PC-9 (cell line): ENCODE data around the gene PELI1. TPM values are rescaled to one million over a fixed set of nuclear protein-coding genes. Genes with fewer than 3 reads are reported as not detected.
"Not testable (repeated sequence)": the region's sequence is repeated elsewhere in the genome, so short reads cannot be mapped to it uniquely, and the experiment has no call there.

Source experiments
- BruUV-seq: library from RNA; stranded (reverse); fragments of 400-500 nt; replicated peaks from 2 replicates; lab custom pipeline; 2021; lab: Mats Ljungman, UMichigan
- CTCF ChIA-PET: fragments of 300-600 bp; sonication (Branson Sonifier 250); formaldehyde crosslinking; loops from one replicate; lab custom pipeline; 2022; ENCODE audit warnings: antibody characterized with exemption; lab: Charles Lee
- POLR2A ChIA-PET: fragments of 300-600 bp; sonication (Branson Sonifier 250); formaldehyde crosslinking; loops from one replicate; lab custom pipeline; 2022; ENCODE audit warnings: antibody characterized with exemption; ENCODE audit not compliant: unreplicated experiment; lab: Charles Lee
- DNase-seq, 2 experiments: peaks; one replicate each; pipeline versions ENCODE4 v3.0.0 to v3.0.0-alpha.2; 2015 to 2022; ENCODE audit warnings: mixed read lengths in 1 of 2
- H2AFZ ChIP-seq: fragments of 200-600 bp; sonication (generic); 2 replicates; pipeline ENCODE4 v1.8.1; 2017; ENCODE audit warnings: antibody characterized with exemption
- H3F3A ChIP-seq: fragments of 200-600 bp; sonication (generic); 2 replicates; pipeline ENCODE4 v1.8.1; 2017; ENCODE audit warnings: antibody characterized with exemption, mild to moderate bottlenecking, low read depth; ENCODE audit not compliant: insufficient read depth
- H3K27ac ChIP-seq: fragments of 200-600 bp; sonication (generic); 2 replicates; pipeline ENCODE4 v1.6.1; 2016; ENCODE audit warnings: mixed run types
- H3K27me3 ChIP-seq: fragments of 200-600 bp; sonication (generic); 2 replicates; pipeline ENCODE4 v1.6.1; 2016; ENCODE audit warnings: low read depth, mixed run types; ENCODE audit not compliant: insufficient read depth
- H3K36me3 ChIP-seq: fragments of 200-600 bp; sonication (generic); 2 replicates; pipeline ENCODE4 v1.6.1; 2016; ENCODE audit warnings: low read depth, mixed run types
- H3K4me1 ChIP-seq: fragments of 200-600 bp; sonication (generic); replicated peaks from 2 replicates; pipeline ENCODE4 v1.6.1; 2016; ENCODE audit warnings: mixed run types; ENCODE audit not compliant: insufficient read depth
- H3K4me2 ChIP-seq: fragments of 200-600 bp; sonication (generic); 2 replicates; pipeline ENCODE4 v1.6.1; 2017; ENCODE audit warnings: mixed run types
- H3K4me3 ChIP-seq: fragments of 200-600 bp; sonication (generic); 2 replicates; pipeline ENCODE4 v1.6.1; 2016; ENCODE audit warnings: mixed run types
- H3K79me2 ChIP-seq: fragments of 200-600 bp; sonication (generic); 2 replicates; pipeline ENCODE4 v1.6.1; 2017; ENCODE audit warnings: low read depth, mixed run types
- H3K9me2 ChIP-seq: fragments of 200-600 bp; sonication (generic); 2 replicates; pipeline ENCODE4 v1.8.1; 2017; ENCODE audit warnings: mild to moderate bottlenecking; ENCODE audit not compliant: insufficient read depth
- H3K9me3 ChIP-seq: fragments of 200-600 bp; sonication (generic); 2 replicates; pipeline ENCODE4 v1.8.1; 2016; ENCODE audit warnings: low read depth; ENCODE audit not compliant: insufficient read depth
- H4K20me1 ChIP-seq: fragments of 200-600 bp; sonication (generic); 2 replicates; pipeline ENCODE4 v1.8.1; 2017; ENCODE audit not compliant: insufficient read depth
- EZH2 ChIP-seq: fragments of 200-600 bp; sonication (generic); IDR thresholded peaks from 2 replicates; pipeline ENCODE4 v1.8.0; 2017; ENCODE audit warnings: antibody characterized with exemption, low read depth
- intact Hi-C: fragments of 100-400 bp; cut with micrococcal nuclease; formaldehyde crosslinking; loops from one replicate; pipeline ENCODE4 v1.10.0; 2022; ENCODE audit not compliant: unreplicated experiment
- total RNA-seq: library from RNA; stranded (reverse); gene quantifications from 2 replicates; pipeline ENCODE4 v1.2.3, GENCODE V29; 2021
- TF ChIP-seq, protein P1 (sequence below): fragments of 200-600 bp; sonication (generic); conservative IDR thresholded peaks from 2 replicates; pipeline ENCODE4 v1.6.1; 2017; ENCODE audit warnings: mixed run types, antibody characterized with exemption, mild to moderate bottlenecking, moderate library complexity

The PELI1 gene
- total RNA-seq, 1 experiment from 2014 or later = 32.6 TPM

DNA sequence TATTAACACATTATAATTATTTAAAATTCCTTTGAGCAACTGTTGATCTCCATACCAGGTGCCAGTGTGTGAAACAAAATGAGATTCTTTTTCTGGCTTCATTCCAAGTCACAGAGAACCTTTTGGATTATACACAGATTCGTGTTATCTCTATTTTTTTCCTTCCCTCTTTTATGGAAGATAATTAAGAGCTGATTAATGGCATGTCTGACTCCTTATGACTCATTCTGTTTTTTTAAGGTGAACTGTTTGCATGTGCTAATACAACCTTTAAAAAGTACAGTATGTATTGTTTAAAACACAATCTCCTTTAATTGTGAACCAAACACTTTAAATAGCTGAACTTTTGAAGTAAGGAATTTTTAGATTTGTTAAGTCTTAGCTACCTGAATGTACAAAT is 39.3 kb downstream of the PELI1 start:
- intact Hi-C loops = no loop called here
- no peak for TF ChIP-seq EZH2
- TF ChIP-seq, protein P1, sequence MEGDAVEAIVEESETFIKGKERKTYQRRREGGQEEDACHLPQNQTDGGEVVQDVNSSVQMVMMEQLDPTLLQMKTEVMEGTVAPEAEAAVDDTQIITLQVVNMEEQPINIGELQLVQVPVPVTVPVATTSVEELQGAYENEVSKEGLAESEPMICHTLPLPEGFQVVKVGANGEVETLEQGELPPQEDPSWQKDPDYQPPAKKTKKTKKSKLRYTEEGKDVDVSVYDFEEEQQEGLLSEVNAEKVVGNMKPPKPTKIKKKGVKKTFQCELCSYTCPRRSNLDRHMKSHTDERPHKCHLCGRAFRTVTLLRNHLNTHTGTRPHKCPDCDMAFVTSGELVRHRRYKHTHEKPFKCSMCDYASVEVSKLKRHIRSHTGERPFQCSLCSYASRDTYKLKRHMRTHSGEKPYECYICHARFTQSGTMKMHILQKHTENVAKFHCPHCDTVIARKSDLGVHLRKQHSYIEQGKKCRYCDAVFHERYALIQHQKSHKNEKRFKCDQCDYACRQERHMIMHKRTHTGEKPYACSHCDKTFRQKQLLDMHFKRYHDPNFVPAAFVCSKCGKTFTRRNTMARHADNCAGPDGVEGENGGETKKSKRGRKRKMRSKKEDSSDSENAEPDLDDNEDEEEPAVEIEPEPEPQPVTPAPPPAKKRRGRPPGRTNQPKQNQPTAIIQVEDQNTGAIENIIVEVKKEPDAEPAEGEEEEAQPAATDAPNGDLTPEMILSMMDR = no peak
- no TSS peak for BruUV-seq

DNA sequence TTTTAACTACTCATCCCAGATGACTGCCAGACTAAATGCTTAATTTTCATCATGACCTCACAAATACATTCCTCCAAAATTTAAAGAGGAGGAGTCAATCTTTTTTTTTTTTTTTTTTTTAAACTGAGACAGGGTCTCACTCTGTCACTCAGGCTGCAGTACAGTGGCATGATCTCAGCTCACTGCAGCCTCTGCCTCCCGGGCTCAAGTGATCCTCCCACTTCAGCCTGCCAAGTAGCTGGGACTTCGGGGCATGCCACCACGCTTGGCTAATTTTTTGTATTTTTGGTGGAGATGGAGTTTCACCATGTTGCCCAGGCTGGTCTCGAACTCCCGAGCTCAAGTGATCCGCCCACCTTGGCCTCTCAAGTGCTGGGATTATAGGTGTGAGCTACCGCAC is 41.5 kb downstream of the PELI1 start:
- H3K9me3 ChIP-seq, H3K27me3 ChIP-seq, H3F3A ChIP-seq, DNase-seq, H3K4me3 ChIP-seq, H2AFZ ChIP-seq, H3K27ac ChIP-seq, H3K4me2 ChIP-seq, intact Hi-C loops, H3K9me2 ChIP-seq, H3K79me2 ChIP-seq, BruUV-seq, H3K36me3 ChIP-seq, H4K20me1 ChIP-seq, POLR2A ChIA-PET: not testable (repeated sequence)
- H3K4me1 ChIP-seq = peaks cover 10% of the 10 kb centered on the region
- CTCF ChIA-PET = interaction anchor here (0.6 kb wide), 1 partner anchor 379 kb away, joined by 4 read pairs; no protein-coding TSS in a partner anchor

More for the DNA sequence above, 39.3 kb downstream of the PELI1 start:
- no peaks in the 10 kb centered on the region for H3K9me3 ChIP-seq
- no peaks in the 10 kb centered on the region for H3K9me2 ChIP-seq
- H3K4me1 ChIP-seq = peaks cover 10% of the 10 kb centered on the region
- H3F3A ChIP-seq = no peaks in the 10 kb centered on the region
- H3K36me3 ChIP-seq = peaks cover under 1% of the 10 kb centered on the region; the same call in 1 of the 2 replicates
- DNase-seq = peak in 1 of 2 experiments; percentile 46
- POLR2A ChIA-PET = no interaction called here
- H3K79me2 ChIP-seq = no peaks in the 10 kb centered on the region
- no peak overlapping the region for H2AFZ ChIP-seq
- no peak overlapping the region for H3K4me2 ChIP-seq
- no peaks in the 10 kb centered on the region for H3K27me3 ChIP-seq
- no peaks in the 10 kb centered on the region for H4K20me1 ChIP-seq
- no peak overlapping the region for H3K27ac ChIP-seq
- CTCF ChIA-PET = no interaction called here
- H3K4me3 ChIP-seq = no peak overlapping the region

DNA sequence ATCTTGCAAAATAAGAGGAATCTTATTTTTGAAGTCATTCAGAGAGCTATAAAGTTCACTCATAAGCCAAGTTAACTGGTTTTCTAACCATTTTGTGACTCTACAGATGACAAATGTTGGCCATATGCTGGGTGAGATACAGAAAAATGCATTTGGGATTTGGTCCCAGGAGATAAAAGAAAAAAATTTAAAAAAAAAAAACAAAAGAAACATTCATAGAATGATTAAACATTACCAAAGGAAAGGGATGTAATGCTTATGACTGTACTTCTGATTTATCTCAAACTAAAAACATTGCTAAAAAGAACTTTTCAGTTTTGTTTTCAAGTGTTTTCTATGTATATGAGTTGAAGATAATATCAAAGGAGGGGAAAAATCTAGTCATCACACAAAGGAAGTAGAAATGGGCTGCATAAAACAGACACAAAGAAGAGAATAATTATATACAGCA is 43.1 kb downstream of the PELI1 start:
- H4K20me1 ChIP-seq = no peaks in the 10 kb centered on the region
- H3K4me1 ChIP-seq = peaks cover 10% of the 10 kb centered on the region
- H2AFZ ChIP-seq = no peak overlapping the region
- ChIA-PET POLR2A (interaction anchor here (0.6 kb wide), 1 partner anchor 85 kb away, joined by 4 read pairs; no protein-coding TSS in a partner anchor), CTCF (no interaction called here)
- no peaks in the 10 kb centered on the region for H3K9me2 ChIP-seq
- H3K4me3 ChIP-seq = no peak overlapping the region
- intact Hi-C loops = no loop called here
- peaks cover 3% of the 10 kb centered on the region; the same call in 1 of the 2 replicates for H3K9me3 ChIP-seq
- no peaks in the 10 kb centered on the region for H3K27me3 ChIP-seq
- no peaks in the 10 kb centered on the region for H3F3A ChIP-seq
- DNase-seq = no peak
- peaks cover 14% of the 10 kb centered on the region for H3K36me3 ChIP-seq
- H3K4me2 ChIP-seq = no peak overlapping the region
- H3K27ac ChIP-seq = no peak overlapping the region
- TF ChIP-seq, protein P1 = no peak
- TF ChIP-seq EZH2 = no peak
- no peaks in the 10 kb centered on the region for H3K79me2 ChIP-seq
- no TSS peak for BruUV-seq

DNA sequence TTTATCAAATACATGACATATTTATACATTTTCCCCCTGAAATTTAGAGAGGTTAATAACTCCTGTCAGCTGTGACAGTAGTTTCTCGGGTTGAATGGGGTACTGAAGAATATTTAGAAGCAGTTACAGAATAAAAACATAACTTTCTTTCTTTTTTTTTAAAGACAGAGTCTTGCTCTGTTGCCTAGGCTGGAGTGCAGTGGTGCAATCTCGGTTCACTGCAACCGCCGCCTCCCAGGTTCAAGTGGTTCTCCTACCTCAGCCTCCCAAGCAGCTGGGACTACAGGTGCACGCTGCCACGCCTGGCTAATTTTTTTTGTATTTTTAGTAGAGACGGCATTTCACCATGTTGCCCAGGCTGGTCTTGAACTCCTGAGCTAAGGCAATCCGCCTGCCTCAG is 43.6 kb downstream of the PELI1 start:
- H3K9me3 ChIP-seq, H3K27me3 ChIP-seq, DNase-seq, H4K20me1 ChIP-seq, H3F3A ChIP-seq, H3K4me2 ChIP-seq, H3K79me2 ChIP-seq, H3K27ac ChIP-seq, H3K9me2 ChIP-seq, intact Hi-C loops, CTCF ChIA-PET, H3K4me1 ChIP-seq, H2AFZ ChIP-seq, POLR2A ChIA-PET, H3K4me3 ChIP-seq, BruUV-seq: not testable (repeated sequence)
- peaks cover 19% of the 10 kb centered on the region for H3K36me3 ChIP-seq
